SK-N-SH (cell line): Measurements from ENCODE around the gene PTPN4. TPM values are rescaled to one million over a fixed set of nuclear protein-coding genes. Genes with fewer than 3 reads are reported as not detected.

Experiments
- CTCF ChIA-PET: fragments of 300-600, 350-600 bp; formaldehyde crosslinking; extraction: SDS; loops from one replicate; lab custom pipeline; 2021; lab: Yijun Ruan, JAX
- POLR2A ChIA-PET: fragments of 350-600 bp; sonication (Branson Sonifier 250); formaldehyde crosslinking; extraction: SDS; loops from one replicate; lab custom pipeline; 2020; ENCODE audit warnings: antibody characterized with exemption, inconsistent platforms; lab: Yijun Ruan, JAX
- DNase-seq: peaks from one replicate; pipeline ENCODE4 v3.0.0; 2012
- H2AFZ ChIP-seq: fragments of 200-600 bp; sonication (generic); 2 replicates; pipeline ENCODE4 v1.8.1; 2016; ENCODE audit warnings: antibody characterized with exemption, mild to moderate bottlenecking, low read depth
- H3F3A ChIP-seq: fragments of 200-600 bp; sonication (generic); replicated peaks from 2 replicates; pipeline ENCODE3; 2016; ENCODE audit warnings: antibody characterized with exemption, mild to moderate bottlenecking; ENCODE audit not compliant: insufficient read depth
- H3K27ac ChIP-seq, 2 experiments: fragments of 200-500 bp in 1 of 2; fragments of 200-600 bp in 1 of 2; sonication (Bioruptor generic) in 1 of 2; sonication (generic), shearing (Covaris generic) in 1 of 2; 2 replicates each; pipeline versions ENCODE4 v1.5.1 to v1.6.1; 2014 to 2016; ENCODE audit warnings: low read depth in 2 of 2, inconsistent platforms in 1 of 2, low read length in 1 of 2, mild to moderate bottlenecking in 1 of 2, mixed read lengths in 1 of 2
- H3K27me3 ChIP-seq: fragments of 200-600 bp; sonication (generic), shearing (Covaris generic); 2 replicates; pipeline ENCODE4 v1.6.1; 2016; ENCODE audit warnings: mixed run types; ENCODE audit not compliant: insufficient read depth
- H3K36me3 ChIP-seq, 2 experiments: fragments of 200-500 bp in 1 of 2; fragments of 200-600 bp in 1 of 2; sonication (Bioruptor generic) in 1 of 2; sonication (generic) in 1 of 2; replicated peaks in 1 of 2; 2 replicates each; pipeline versions ENCODE3 to v1.5.1; 2014 to 2016; ENCODE audit warnings: low read length in 1 of 2, mild to moderate bottlenecking in 1 of 2; ENCODE audit not compliant: insufficient read depth in 2 of 2, control insufficient read depth in 1 of 2
- H3K4me1 ChIP-seq, 2 experiments: fragments of 200-500 bp in 1 of 2; fragments of 200-600 bp in 1 of 2; sonication (Bioruptor generic) in 1 of 2; sonication (generic), shearing (Covaris generic) in 1 of 2; 2 replicates each; pipeline versions ENCODE4 v1.5.1 to v1.6.1; 2014 to 2016; ENCODE audit warnings: low read depth in 1 of 2, low read length in 1 of 2, mixed run types in 1 of 2; ENCODE audit not compliant: insufficient read depth in 2 of 2, control insufficient read depth in 1 of 2
- H3K4me2 ChIP-seq: fragments of 200-600 bp; sonication (generic), shearing (Covaris generic); 2 replicates; pipeline ENCODE4 v1.6.1; 2017; ENCODE audit warnings: mixed run types
- H3K4me3 ChIP-seq, 2 experiments: fragments of 200-500 bp in 1 of 2; fragments of 200-600 bp in 1 of 2; sonication (Bioruptor generic) in 1 of 2; sonication (generic), shearing (Covaris generic) in 1 of 2; 2 replicates each; pipeline versions ENCODE4 v1.5.1 to v1.8.1; 2014 to 2016; ENCODE audit warnings: low read depth in 2 of 2, inconsistent platforms in 1 of 2, low read length in 1 of 2, mild to moderate bottlenecking in 1 of 2, mixed read lengths in 1 of 2, moderate library complexity in 1 of 2
- H3K79me2 ChIP-seq: fragments of 200-600 bp; sonication (generic); 2 replicates; pipeline ENCODE4 v1.8.1; 2017; ENCODE audit warnings: mild to moderate bottlenecking; ENCODE audit not compliant: insufficient read depth
- H3K9ac ChIP-seq: fragments of 200-600 bp; sonication (generic); 2 replicates; pipeline ENCODE4 v1.6.1; 2017; ENCODE audit warnings: mixed run types
- H3K9me2 ChIP-seq: fragments of 200-600 bp; sonication (generic); 2 replicates; pipeline ENCODE4 v1.6.1; 2017; ENCODE audit warnings: mixed run types
- H3K9me3 ChIP-seq: fragments of 200-600 bp; sonication (generic); 2 replicates; pipeline ENCODE4 v1.6.1; 2017; ENCODE audit warnings: mixed run types, mild to moderate bottlenecking, moderate library complexity
- H4K20me1 ChIP-seq: fragments of 200-600 bp; sonication (generic); 2 replicates; pipeline ENCODE4 v1.6.1; 2017; ENCODE audit warnings: mild to moderate bottlenecking, mixed run types; ENCODE audit not compliant: insufficient read depth
- CTCF ChIP-seq: fragments of 200-600 bp; sonication (generic); IDR thresholded peaks from 2 replicates; pipeline ENCODE4 v1.6.1; 2017; ENCODE audit warnings: antibody characterized with exemption, mild to moderate bottlenecking, moderate library complexity
- EP300 ChIP-seq, 2 experiments: IDR thresholded peaks; 2 replicates each; pipeline versions ENCODE4 v1.4.0 to v1.6.1; 2012; ENCODE audit warnings: borderline replicate concordance in 1 of 2, low read depth in 1 of 2, low read length in 1 of 2
- EZH2phosphoT487 ChIP-seq: fragments of 200-600 bp; sonication (generic); IDR thresholded peaks from 2 replicates; pipeline ENCODE4 v1.6.1; 2017; ENCODE audit warnings: low read depth, mixed run types, mild to moderate bottlenecking, antibody characterized with exemption, moderate library complexity, borderline replicate concordance
- IRF3 ChIP-seq: fragments of 150-350 bp; IDR thresholded peaks from 2 replicates; pipeline ENCODE4 v1.6.1; 2016; ENCODE audit warnings: mild to moderate bottlenecking, low read depth, low read length
- NFIC ChIP-seq: IDR thresholded peaks from 2 replicates; pipeline ENCODE4 v1.4.0; 2012; ENCODE audit warnings: borderline replicate concordance
- PBX3 ChIP-seq: IDR thresholded peaks from 2 replicates; pipeline ENCODE4; 2012
- RCOR1 ChIP-seq: fragments of 150-350 bp; IDR thresholded peaks from 2 replicates; pipeline ENCODE4 v1.6.1; 2017; ENCODE audit warnings: antibody characterized with exemption, low read length
- SIN3A ChIP-seq: IDR thresholded peaks from 2 replicates; pipeline ENCODE4 v1.6.1; 2012; ENCODE audit warnings: low read depth, mild to moderate bottlenecking, low read length, moderate library complexity, borderline replicate concordance
- TEAD4 ChIP-seq: IDR thresholded peaks from 2 replicates; pipeline ENCODE4 v1.4.0; 2012; ENCODE audit warnings: mild to moderate bottlenecking, borderline replicate concordance; ENCODE audit not compliant: insufficient read depth
- WGBS: methylation state at CpG from one replicate; pipeline ENCODE4 v1.1.6; 2017; ENCODE audit warnings: low lambda C conversion rate; 5-methylcytosine and 5-hydroxymethylcytosine counted together
- polyA plus RNA-seq, 3 experiments: library from polyadenylated mRNA; depleted of rRNA; stranded (reverse); fragments of >200 nt; gene quantifications; 2 replicates each; pipeline ENCODE4 v1.2.3, GENCODE V29; 2012

PTPN4 gene
- polyA plus RNA-seq, 1 of the 3 experiments (the other 2 are of a cell fraction): 6.2 TPM

- TF ChIP-seq CTCF: no peak
These were observed 99.8 kb downstream of the PTPN4 start (continued) for GRCh38 chr2:119859528-119859927.

- no peaks in the 10 kb centered on the region for H3K9me2 ChIP-seq
- H3K27me3 ChIP-seq: no peaks in the 10 kb centered on the region
- H4K20me1 ChIP-seq: no peaks in the 10 kb centered on the region
- no peaks in the 10 kb centered on the region for H3K79me2 ChIP-seq
- H3K9ac ChIP-seq: no peak overlapping the region
- 98% methylated on average over 7 of the region's 7 CpGs for WGBS
- DNase-seq: no peak
- no peaks in the 10 kb centered on the region for H3F3A ChIP-seq
- no peaks in the 10 kb centered on the region; a peak in 1 of 4 replicates for H3K4me1 ChIP-seq
- no peak overlapping the region for H3K4me3 ChIP-seq
- ChIA-PET POLR2A (no interaction called here), CTCF (interaction anchor here (1.0 kb wide), 1 partner anchor 660 kb away, joined by 3 read pairs; no protein-coding TSS in a partner anchor)
- H3K4me2 ChIP-seq: no peak overlapping the region
- H3K27ac ChIP-seq: no peak overlapping the region
- H3K36me3 ChIP-seq: peaks cover 8 to 15% of the 10 kb centered on the region in 2 experiments
- H3K9me3 ChIP-seq: no peaks in the 10 kb centered on the region
- H2AFZ ChIP-seq: no peak overlapping the region
- TF ChIP-seq EZH2phosphoT487 (no peak), PBX3 (no peak), SIN3A (no peak), IRF3 (no peak), EP300 (IDR thresholded peaks at IDR 0.05; ENCODE audit: borderline replicate concordance in 1 of 2, low read depth in 1 of 2, low read length in 1 of 2) (no peak), NFIC (no peak), TEAD4 (no peak)
These were observed 101.2 kb downstream of the PTPN4 start for GRCh38 chr2:119860924-119861323.

GRCh38 chr2:119862127-119862889, 102.6 kb downstream of the PTPN4 start:
- Histone ChIP-seq H3K36me3 (peaks cover 8 to 15% of the 10 kb centered on the region in 2 experiments), H3F3A (no peaks in the 10 kb centered on the region), H4K20me1 (no peaks in the 10 kb centered on the region), H3K4me3 (no peak overlapping the region), H3K4me2 (no peak overlapping the region), H3K79me2 (no peaks in the 10 kb centered on the region), H3K4me1 (no peaks in the 10 kb centered on the region; a peak in 1 of 4 replicates), H3K9me2 (no peaks in the 10 kb centered on the region), H3K27me3 (no peaks in the 10 kb centered on the region), H3K9ac (no peak overlapping the region)
- CTCF ChIA-PET: no interaction called here
- WGBS: 65% methylated on average over 3 of the region's 3 CpGs
- no peak for TF ChIP-seq RCOR1
- TF ChIP-seq TEAD4: no peak
- TF ChIP-seq, all 33 proteins: peak for 0
- Histone ChIP-seq H2AFZ (no peak overlapping the region), H3K27ac (no peak overlapping the region), H3K9me3 (no peaks in the 10 kb centered on the region)
- POLR2A ChIA-PET: no interaction called here
- no peak for DNase-seq
